Measurements from ENCODE around the gene SHMT2.

DNA sequence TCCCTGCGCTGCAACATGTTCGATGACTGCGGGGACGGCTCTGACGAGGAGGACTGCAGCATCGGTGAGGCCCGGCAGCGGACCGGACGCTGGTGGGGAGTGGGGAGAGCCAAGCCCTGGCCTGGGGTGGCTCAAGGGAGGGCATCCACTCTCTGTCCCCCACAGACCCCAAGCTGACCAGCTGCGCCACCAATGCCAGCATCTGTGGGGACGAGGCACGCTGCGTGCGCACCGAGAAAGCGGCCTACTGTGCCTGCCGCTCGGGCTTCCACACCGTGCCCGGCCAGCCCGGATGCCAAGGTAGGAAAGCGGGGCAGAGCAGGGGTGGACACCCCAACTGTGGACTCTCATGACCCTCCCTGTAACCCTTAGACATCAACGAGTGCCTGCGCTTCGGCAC, 24.3 kb upstream of the SHMT2 start:
- no peak for TF ChIP-seq XRCC3 (IDR thresholded peaks at IDR 0.05)
- no peak for TF ChIP-seq FOS (IDR thresholded peaks at IDR 0.05; ENCODE audit: extremely low read depth, insufficient read length)
- TF ChIP-seq, protein P1, sequence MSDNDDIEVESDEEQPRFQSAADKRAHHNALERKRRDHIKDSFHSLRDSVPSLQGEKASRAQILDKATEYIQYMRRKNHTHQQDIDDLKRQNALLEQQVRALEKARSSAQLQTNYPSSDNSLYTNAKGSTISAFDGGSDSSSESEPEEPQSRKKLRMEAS (CRISPR knock-in tag; IDR thresholded peaks at IDR 0.05) = no peak
- no peak for TF ChIP-seq NFYB (IDR thresholded peaks at IDR 0.05; ENCODE audit: extremely low read depth, insufficient read length)
- TF ChIP-seq CBX2 (IDR thresholded peaks at IDR 0.05; ENCODE audit: insufficient read depth, low read length, poor library complexity, severe bottlenecking) = no peak
- no peak for TF ChIP-seq ADNP (tag; IDR thresholded peaks at IDR 0.05)
- no peak for TF ChIP-seq ZBTB11 (CRISPR knock-in tag; IDR thresholded peaks at IDR 0.05)
- TF ChIP-seq, protein P2, sequence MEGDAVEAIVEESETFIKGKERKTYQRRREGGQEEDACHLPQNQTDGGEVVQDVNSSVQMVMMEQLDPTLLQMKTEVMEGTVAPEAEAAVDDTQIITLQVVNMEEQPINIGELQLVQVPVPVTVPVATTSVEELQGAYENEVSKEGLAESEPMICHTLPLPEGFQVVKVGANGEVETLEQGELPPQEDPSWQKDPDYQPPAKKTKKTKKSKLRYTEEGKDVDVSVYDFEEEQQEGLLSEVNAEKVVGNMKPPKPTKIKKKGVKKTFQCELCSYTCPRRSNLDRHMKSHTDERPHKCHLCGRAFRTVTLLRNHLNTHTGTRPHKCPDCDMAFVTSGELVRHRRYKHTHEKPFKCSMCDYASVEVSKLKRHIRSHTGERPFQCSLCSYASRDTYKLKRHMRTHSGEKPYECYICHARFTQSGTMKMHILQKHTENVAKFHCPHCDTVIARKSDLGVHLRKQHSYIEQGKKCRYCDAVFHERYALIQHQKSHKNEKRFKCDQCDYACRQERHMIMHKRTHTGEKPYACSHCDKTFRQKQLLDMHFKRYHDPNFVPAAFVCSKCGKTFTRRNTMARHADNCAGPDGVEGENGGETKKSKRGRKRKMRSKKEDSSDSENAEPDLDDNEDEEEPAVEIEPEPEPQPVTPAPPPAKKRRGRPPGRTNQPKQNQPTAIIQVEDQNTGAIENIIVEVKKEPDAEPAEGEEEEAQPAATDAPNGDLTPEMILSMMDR (IDR thresholded peaks at IDR 0.05 in 2 of 3, conservative IDR thresholded peaks at IDR 0.05 in 1 of 3; ENCODE audit: insufficient read depth in 2 of 3, low read depth in 1 of 3, low read length in 3 of 3) = no peak
- no peak for TF ChIP-seq FOXK1 (CRISPR knock-in tag; IDR thresholded peaks at IDR 0.05; ENCODE audit: borderline replicate concordance)
- TF ChIP-seq ZZZ3 (IDR thresholded peaks at IDR 0.05) = no peak
- no peak for TF ChIP-seq CREM (IDR thresholded peaks at IDR 0.05; ENCODE audit: low read depth)
- TF ChIP-seq ATF3 (IDR thresholded peaks at IDR 0.05) = no peak
- TF ChIP-seq ATF3 (CRISPR knock-in tag; conservative IDR thresholded peaks at IDR 0.05) = no peak
- TF ChIP-seq POLR2A (conservative IDR thresholded peaks at IDR 0.05) = no peak

All from K562 (cell line).